Measurements from ENCODE around the gene GABRG3.

The GABRG3 gene

DNA sequence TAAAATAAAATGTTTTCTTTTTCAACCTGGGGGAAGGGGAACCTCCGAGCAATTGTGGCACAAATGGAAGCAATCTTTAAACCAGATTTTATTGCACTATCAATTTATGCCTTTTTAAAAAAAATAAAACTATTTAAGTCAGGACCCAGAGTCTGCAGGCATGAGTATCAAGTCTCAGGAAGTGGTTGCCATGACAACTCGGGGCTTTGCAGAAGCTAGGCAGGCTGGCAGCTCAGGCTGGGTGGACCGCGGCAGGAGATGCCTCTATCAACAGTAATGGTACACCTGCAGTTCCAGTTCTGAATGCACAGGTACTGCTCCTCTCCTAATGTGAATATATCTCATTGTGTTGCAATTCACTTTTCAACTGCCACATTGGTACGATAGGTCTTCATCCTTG lies 447.7 kb downstream of the GABRG3 start:
- no peak overlapping the region for H3K4me3 ChIP-seq (ENCODE audit: low read depth, low read length)
- TF ChIP-seq CTCF (IDR thresholded peaks at IDR 0.05; ENCODE audit: borderline replicate concordance, insufficient read depth, low read depth, low read length): no peak

GRCh38 chr15:27422997-27423396 lies 452.0 kb downstream of the GABRG3 start:
- no peak overlapping the region for H3K4me3 ChIP-seq (ENCODE audit: low read depth, low read length)
- no peak for TF ChIP-seq CTCF (IDR thresholded peaks at IDR 0.05; ENCODE audit: borderline replicate concordance, insufficient read depth, low read depth, low read length)

GRCh38 chr15:27426805-27427204 lies 455.8 kb downstream of the GABRG3 start:
- no peak for TF ChIP-seq CTCF (IDR thresholded peaks at IDR 0.05; ENCODE audit: borderline replicate concordance, insufficient read depth, low read depth, low read length)
- H3K4me3 ChIP-seq (ENCODE audit: low read depth, low read length): no peak overlapping the region

DNA sequence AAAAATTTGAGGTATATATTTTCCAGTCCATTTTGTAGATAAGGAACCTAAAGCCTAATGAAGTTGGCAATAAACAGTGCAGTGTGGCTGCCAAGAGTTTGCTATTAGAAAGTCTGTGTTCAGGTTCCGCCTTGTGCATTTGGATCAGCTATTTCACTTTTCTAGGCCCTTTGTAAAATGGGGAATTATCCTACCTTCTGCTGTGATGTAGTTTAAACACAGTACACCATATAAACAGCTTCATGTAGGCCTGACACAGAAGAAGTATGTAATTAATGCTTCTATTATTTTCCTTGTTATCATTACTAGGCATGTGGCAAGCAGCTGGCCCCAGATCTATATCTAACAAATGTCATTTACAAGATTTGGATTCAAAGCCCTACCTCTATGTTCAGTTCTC lies 456.3 kb downstream of the GABRG3 start:
- TF ChIP-seq CTCF (IDR thresholded peaks at IDR 0.05; ENCODE audit: borderline replicate concordance, insufficient read depth, low read depth, low read length): no peak
- H3K4me3 ChIP-seq (ENCODE audit: low read depth, low read length): no peak overlapping the region

DNA sequence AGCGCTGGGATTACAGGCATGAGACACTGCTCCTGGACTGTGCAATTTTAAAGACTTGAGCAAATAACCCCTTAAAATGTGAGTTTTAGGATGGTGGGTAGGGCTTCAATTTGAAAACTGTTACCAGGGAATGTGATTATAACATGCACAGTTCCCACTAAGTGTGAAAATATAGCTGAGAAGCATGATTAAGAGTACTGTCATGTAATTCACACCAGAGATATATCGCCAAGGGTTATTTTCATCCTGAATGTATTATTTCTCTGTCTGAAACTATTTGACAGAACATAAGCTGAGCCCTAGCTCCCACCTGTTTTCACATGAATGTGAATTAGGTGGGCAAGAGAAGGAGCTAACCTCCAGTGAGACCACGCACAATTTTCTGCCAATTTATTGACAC lies 457.2 kb downstream of the GABRG3 start:
- TF ChIP-seq CTCF (IDR thresholded peaks at IDR 0.05; ENCODE audit: borderline replicate concordance, insufficient read depth, low read depth, low read length): no peak
- H3K4me3 ChIP-seq (ENCODE audit: low read depth, low read length): no peak overlapping the region

DNA sequence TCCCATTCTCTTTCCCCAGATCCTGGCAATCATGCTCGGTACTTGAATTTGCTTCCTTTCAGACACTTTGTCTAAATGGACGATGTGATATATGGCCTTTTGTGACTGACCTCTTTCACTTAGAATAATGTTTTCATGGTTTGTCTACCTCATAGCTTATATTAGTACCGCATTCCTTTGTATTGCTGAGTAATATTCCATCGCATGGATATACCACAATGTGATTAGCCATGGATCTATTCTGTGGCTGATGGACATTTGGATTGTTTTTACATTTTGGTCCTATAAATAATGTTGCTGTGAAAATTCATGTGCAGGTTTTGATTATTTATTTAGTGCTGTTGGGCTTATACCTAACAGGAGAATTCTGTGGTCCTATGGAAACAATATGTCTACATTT lies 458.6 kb downstream of the GABRG3 start:
- TF ChIP-seq CTCF (IDR thresholded peaks at IDR 0.05; ENCODE audit: borderline replicate concordance, insufficient read depth, low read depth, low read length): no peak
- H3K4me3 ChIP-seq (ENCODE audit: low read depth, low read length): no peak overlapping the region

DNA sequence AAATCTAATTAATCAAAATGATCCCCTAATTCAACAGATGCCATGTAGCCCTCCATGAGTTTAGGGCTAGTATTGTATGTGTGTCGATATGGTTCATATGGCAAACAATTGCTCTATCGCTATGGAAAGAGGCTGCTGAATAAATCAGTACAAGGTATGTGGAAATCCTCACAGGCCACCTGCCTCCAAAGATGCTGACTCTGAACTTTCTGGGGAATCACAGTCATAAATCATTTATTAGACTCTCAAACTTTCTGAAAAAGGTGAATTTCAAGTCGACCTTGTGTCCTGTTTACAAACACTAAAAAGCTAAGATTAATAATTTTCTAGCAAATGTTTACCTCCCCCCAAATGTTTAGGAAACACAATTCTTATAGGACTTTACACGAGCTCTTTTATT lies 462.6 kb downstream of the GABRG3 start:
- H3K4me3 ChIP-seq (ENCODE audit: low read depth, low read length): no peak overlapping the region
- TF ChIP-seq CTCF (IDR thresholded peaks at IDR 0.05; ENCODE audit: borderline replicate concordance, insufficient read depth, low read depth, low read length): no peak

Data from GM12875 (cell line).